Chondrocyte (in vitro differentiated cells): ENCODE results near the gene GJA1. TPM values are rescaled to one million over a fixed set of nuclear protein-coding genes. Genes with fewer than 3 reads are reported as not detected.
A peak's percentile ranks its signal among the peaks of the same experiment; 100 is the strongest.

Experiments
- DNase-seq: peaks from one replicate; pipeline ENCODE4 v3.0.0; 2021; ENCODE audit warnings: mixed read lengths, low spot score
- H3K27ac Mint-ChIP-seq: one replicate; pipeline ENCODE4 v1.8.0; 2021; ENCODE audit warnings: mild to moderate bottlenecking, moderate library complexity, mixed read lengths; ENCODE audit not compliant: unreplicated experiment
- H3K27me3 Mint-ChIP-seq: 2 replicates; pipeline ENCODE4 v1.8.0; 2021; ENCODE audit warnings: low read depth, mixed read lengths
- H3K36me3 Mint-ChIP-seq: 2 replicates; pipeline ENCODE4 v1.8.0; 2021; ENCODE audit warnings: low read depth, mixed read lengths
- H3K4me1 Mint-ChIP-seq: 2 replicates; pipeline ENCODE4 v1.8.0; 2021; ENCODE audit warnings: low read depth, mild to moderate bottlenecking, mixed read lengths
- H3K4me3 Mint-ChIP-seq: one replicate; pipeline ENCODE4 v1.8.0; 2021; ENCODE audit warnings: mild to moderate bottlenecking, moderate library complexity, mixed read lengths; ENCODE audit not compliant: unreplicated experiment
- H3K9me3 Mint-ChIP-seq: 2 replicates; pipeline ENCODE4 v1.8.0; 2021; ENCODE audit warnings: low read depth, mixed read lengths
- CTCF ChIP-seq: fragments of 200-600 bp; sonication (generic); IDR thresholded peaks from 2 replicates; pipeline ENCODE4 v1.5.0; 2021; ENCODE audit warnings: antibody characterized with exemption, mild to moderate bottlenecking, moderate library complexity
- total RNA-seq: library from RNA; stranded (reverse); gene quantifications from 3 replicates; pipeline ENCODE4 v1.2.1, GENCODE V29; 2021

GJA1 gene
- total RNA-seq, 1 donor from 2014 or later, result 295 TPM

GRCh38 chr6:121434037-121434770 lies 1.2 kb upstream of the GJA1 start:
- Mint-ChIP-seq H3K4me1 (peaks cover 32% of the 10 kb centered on the region), H3K9me3 (no peaks in the 10 kb centered on the region), H3K36me3 (peaks cover 6% of the 10 kb centered on the region), H3K27ac (no peak overlapping the region), H3K27me3 (no peaks in the 10 kb centered on the region), H3K4me3 (no peak overlapping the region)
- DNase-seq, result no peak
- TF ChIP-seq CTCF, result peak; percentile 9

- no peak for TF ChIP-seq CTCF
- no peaks in the 10 kb centered on the region for H3K9me3 Mint-ChIP-seq
- no peak for DNase-seq
- H3K27me3 Mint-ChIP-seq, result no peaks in the 10 kb centered on the region
- H3K4me3 Mint-ChIP-seq, result peak overlapping the region; percentile 91
- H3K36me3 Mint-ChIP-seq, result peaks cover 7% of the 10 kb centered on the region
- H3K4me1 Mint-ChIP-seq, result peaks cover 41% of the 10 kb centered on the region
- peak overlapping the region; percentile 98 for H3K27ac Mint-ChIP-seq
Observed at GRCh38 chr6:121436274-121436857, 920 bp downstream of the GJA1 start.

- Mint-ChIP-seq H3K4me1 (peaks cover 49% of the 10 kb centered on the region), H3K27ac (peak overlapping the region; percentile 98), H3K4me3 (peak overlapping the region; percentile 91), H3K36me3 (peaks cover 10% of the 10 kb centered on the region), H3K9me3 (no peaks in the 10 kb centered on the region), H3K27me3 (no peaks in the 10 kb centered on the region)
- no peak for DNase-seq
- no peak for TF ChIP-seq CTCF
Observed at GRCh38 chr6:121436960-121437850, 1.8 kb downstream of the GJA1 start.

GRCh38 chr6:121437851-121438651 lies 2.6 kb downstream of the GJA1 start:
- H3K27ac Mint-ChIP-seq, result peak overlapping the region; percentile 98
- no peak for DNase-seq

More at GRCh38 chr6:121437851-121438651, 2.6 kb downstream of the GJA1 start:
- no peaks in the 10 kb centered on the region for H3K27me3 Mint-ChIP-seq
- peak overlapping the region; percentile 91 for H3K4me3 Mint-ChIP-seq
- H3K4me1 Mint-ChIP-seq, result peaks cover 54% of the 10 kb centered on the region
- H3K9me3 Mint-ChIP-seq, result no peaks in the 10 kb centered on the region
- peaks cover 10% of the 10 kb centered on the region for H3K36me3 Mint-ChIP-seq
- TF ChIP-seq CTCF, result no peak
